ENCODE results near the gene CDH2.

- TF ChIP-seq CTCF (IDR thresholded peaks at IDR 0.05; ENCODE audit: poor library complexity): no peak
- no peak for TF ChIP-seq EZH2 (IDR thresholded peaks at IDR 0.05; ENCODE audit: borderline replicate concordance)
- no peak for TF ChIP-seq EZH2phosphoT487 (IDR thresholded peaks at IDR 0.05; ENCODE audit: low read depth, severe bottlenecking, unreplicated experiment)
These were observed 220.8 kb downstream of the CDH2 start for GRCh38 chr18:27956001-27956640.
